Thoracic aorta (tissue), 2 donors: ENCODE results near the gene TMEM233. TPM values are rescaled to one million over a fixed set of nuclear protein-coding genes. Genes with fewer than 3 reads are reported as not detected.
"Not testable (repeated sequence)": the region's sequence is repeated elsewhere in the genome, so short reads cannot be mapped to it uniquely, and the experiment has no call there.

ENCODE experiments used
- ATAC-seq: fragments of 150-250 bp; one replicate; pipeline ENCODE4 v1.8.0; 2017; ENCODE audit warnings: low read depth; ENCODE audit not compliant: insufficient number of reproducible peaks, low FRiP score
- DNase-seq: peaks from one replicate; pipeline ENCODE4 v3.0.0-alpha.2; 2020; ENCODE audit warnings: low spot score
- H3K27ac ChIP-seq, 2 donors: fragments of 200-600 bp; sonication (generic); 1 replicate in 1 of 2; 2 replicates in 1 of 2; pipeline ENCODE4 v1.5.1; 2016; ENCODE audit warnings: mild to moderate bottlenecking in 2 of 2, moderate library complexity in 2 of 2
- H3K27me3 ChIP-seq: fragments of 200-600 bp; sonication (generic); replicated peaks from 2 replicates; pipeline ENCODE4 v1.6.0; 2016; ENCODE audit warnings: mild to moderate bottlenecking; ENCODE audit not compliant: insufficient read depth
- H3K36me3 ChIP-seq: fragments of 200-600 bp; sonication (generic); one replicate; pipeline ENCODE4 v1.5.1; 2016
- H3K4me1 ChIP-seq, 2 donors: fragments of 200-600 bp; sonication (generic); 1 replicate in 1 of 2; 2 replicates in 1 of 2; pipeline versions ENCODE4 v1.5.1 to v1.6.0; 2016; ENCODE audit warnings: low read depth in 2 of 2, mild to moderate bottlenecking in 1 of 2; ENCODE audit not compliant: control insufficient read depth in 1 of 2
- H3K4me3 ChIP-seq: fragments of 200-600 bp; sonication (generic); 2 replicates; pipeline ENCODE4 v1.5.1; 2016; ENCODE audit warnings: mild to moderate bottlenecking
- H3K9me3 ChIP-seq: fragments of 200-600 bp; sonication (generic); 2 replicates; pipeline ENCODE4 v1.5.1; 2016
- CTCF ChIP-seq: fragments of 200-600 bp; sonication (generic); IDR thresholded peaks from one replicate; pipeline ENCODE4 v1.5.1; 2019; ENCODE audit warnings: antibody characterized with exemption
- total RNA-seq, 2 donors: library from RNA; depleted of rRNA; stranded (reverse); fragments of >200 nt; gene quantifications; one replicate each; pipeline versions ENCODE4 v1.1.0 to v1.2.3, GENCODE V29; 2016

Gene TMEM233
- total RNA-seq, 2 donors from 2014 or later, result 2.7 TPM; not detected in 1

GRCh38 chr12:119603767-119604166 lies 10.2 kb downstream of the TMEM233 start:
- Histone ChIP-seq H3K36me3 (no peaks in the 10 kb centered on the region), H3K27me3 (no peaks in the 10 kb centered on the region), H3K4me3 (no peak overlapping the region), H3K9me3 (no peaks in the 10 kb centered on the region), H3K27ac (no peak overlapping the region), H3K4me1 (no peaks in the 10 kb centered on the region)
- DNase-seq (no peak), ATAC-seq (no peak)
- no peak for TF ChIP-seq CTCF

- no peak for TF ChIP-seq CTCF
- H3K4me3 ChIP-seq, result no peak overlapping the region
- ATAC-seq (no peak), DNase-seq (no peak)
- H3K27me3 ChIP-seq, result no peaks in the 10 kb centered on the region
- H3K36me3 ChIP-seq, result no peaks in the 10 kb centered on the region
- H3K4me1 ChIP-seq, result no peaks in the 10 kb centered on the region
- no peaks in the 10 kb centered on the region for H3K9me3 ChIP-seq
- no peak overlapping the region for H3K27ac ChIP-seq
Measured at GRCh38 chr12:119609358-119609757, 15.8 kb downstream of the TMEM233 start.

GRCh38 chr12:119613319-119613936 lies 19.9 kb downstream of the TMEM233 start:
- DNase-seq (no peak), ATAC-seq (no peak)
- no peak for TF ChIP-seq CTCF
- no peaks in the 10 kb centered on the region for H3K36me3 ChIP-seq
- H3K27ac ChIP-seq, result no peak overlapping the region
- H3K4me1 ChIP-seq, result no peaks in the 10 kb centered on the region
- H3K4me3 ChIP-seq, result no peak overlapping the region
- no peaks in the 10 kb centered on the region for H3K9me3 ChIP-seq
- no peaks in the 10 kb centered on the region for H3K27me3 ChIP-seq

DNA sequence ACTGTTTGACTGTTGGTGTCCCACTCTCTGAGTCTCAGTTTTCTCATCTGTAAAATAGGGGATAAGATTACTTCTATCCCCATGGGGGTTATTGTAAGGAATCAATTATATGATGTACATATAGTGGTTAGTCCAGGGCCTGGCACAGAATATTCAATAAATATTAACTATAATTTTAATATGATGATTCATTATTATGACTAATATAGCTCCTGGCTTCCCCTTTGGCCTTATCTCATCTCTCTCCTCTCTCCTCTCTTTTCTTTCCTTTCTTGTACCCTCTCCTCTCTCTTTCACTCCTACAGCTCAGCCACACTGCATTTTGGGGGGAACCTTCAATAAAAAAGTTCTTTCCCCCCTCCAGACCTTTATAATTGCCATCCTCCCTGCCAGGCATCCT lies 21.1 kb downstream of the TMEM233 start:
- no peaks in the 10 kb centered on the region for H3K4me1 ChIP-seq
- no peak overlapping the region for H3K4me3 ChIP-seq
- H3K27ac ChIP-seq, result no peak overlapping the region
- no peak for TF ChIP-seq CTCF
- H3K36me3 ChIP-seq, result no peaks in the 10 kb centered on the region
- H3K27me3 ChIP-seq, result no peaks in the 10 kb centered on the region
- DNase-seq, result no peak
- no peaks in the 10 kb centered on the region for H3K9me3 ChIP-seq
- no peak for ATAC-seq

DNA sequence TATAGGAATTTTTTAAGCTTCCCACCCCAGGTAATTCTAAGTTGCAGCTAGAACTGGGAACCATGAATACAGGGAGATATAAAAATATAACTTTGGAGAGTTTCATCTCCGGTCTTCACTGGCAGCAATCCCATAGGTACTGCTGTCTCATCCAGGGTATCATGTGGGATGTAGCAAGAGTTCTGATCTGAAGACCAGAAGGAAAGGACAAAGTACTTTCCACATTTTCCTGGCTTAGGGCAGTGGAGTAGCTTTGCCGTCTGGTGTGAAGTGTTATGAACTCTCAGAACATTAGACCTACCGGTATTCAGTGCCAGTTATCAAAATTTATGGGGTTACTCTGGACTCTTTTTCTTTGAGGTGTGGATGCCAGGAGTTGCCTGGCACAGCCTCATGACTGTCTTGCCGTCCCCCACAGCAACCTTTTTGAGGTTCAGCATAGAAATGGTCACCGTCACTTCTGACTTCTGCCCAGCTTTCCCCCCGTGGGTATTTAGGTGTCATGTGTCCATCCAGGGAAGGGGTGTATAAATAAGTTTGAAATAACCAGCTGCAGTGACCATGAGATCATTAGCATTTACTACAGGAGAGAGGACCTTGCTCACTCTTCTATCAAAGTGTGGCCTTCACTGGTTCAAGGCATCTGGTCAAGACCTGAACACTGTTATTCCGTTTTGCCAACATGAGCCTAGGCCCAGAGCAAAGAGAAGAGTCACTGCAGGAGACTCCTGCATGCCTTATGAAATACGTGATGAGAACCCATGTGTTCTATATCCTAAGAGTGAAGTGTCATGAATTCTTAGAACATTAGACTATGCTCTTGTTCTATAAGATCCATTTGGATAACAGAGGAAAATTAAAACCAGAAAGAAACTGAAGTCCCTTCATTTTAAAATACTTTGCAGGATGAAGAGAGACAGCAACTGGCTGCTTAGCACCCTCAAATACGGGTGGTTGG lies 22.2 kb downstream of the TMEM233 start:
- ATAC-seq, result no peak
- TF ChIP-seq CTCF, result no peak

DNA sequence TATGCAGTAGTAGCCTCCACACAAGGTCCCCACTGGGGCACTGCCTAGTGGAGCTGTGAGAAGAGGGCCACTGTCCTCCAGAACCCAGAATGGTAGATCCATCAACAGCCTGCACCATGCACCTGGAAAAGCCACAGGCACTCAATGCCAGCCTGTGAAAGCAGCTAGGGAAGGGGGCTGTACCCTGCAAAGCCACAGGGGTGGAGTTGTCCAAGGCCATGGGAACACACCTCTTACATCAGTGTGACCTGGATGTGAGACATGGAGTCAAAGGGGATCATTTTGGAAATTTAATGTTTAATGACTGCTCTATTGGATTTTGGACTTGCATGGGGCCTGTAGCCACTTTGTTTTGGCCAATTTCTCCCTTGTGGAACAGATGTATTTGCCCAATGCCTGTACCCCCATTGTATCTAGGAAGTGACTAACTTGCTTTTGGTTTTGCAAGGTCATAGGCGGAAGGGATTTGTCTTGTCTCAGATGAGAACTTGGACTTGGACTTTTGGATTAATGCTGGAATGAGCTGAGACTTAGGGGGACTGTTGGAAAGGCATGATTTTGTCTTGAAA lies 24.8 kb downstream of the TMEM233 start:
- not testable (repeated sequence) for H3K4me1 ChIP-seq, H3K27ac ChIP-seq, DNase-seq, ATAC-seq, H3K4me3 ChIP-seq, H3K27me3 ChIP-seq, H3K36me3 ChIP-seq, H3K9me3 ChIP-seq

More for the DNA sequence above, 22.2 kb downstream of the TMEM233 start:
- DNase-seq, result no peak
- H3K9me3 ChIP-seq, result no peaks in the 10 kb centered on the region
- H3K27me3 ChIP-seq, result no peaks in the 10 kb centered on the region
- H3K36me3 ChIP-seq, result no peaks in the 10 kb centered on the region
- no peaks in the 10 kb centered on the region for H3K4me1 ChIP-seq
- no peak overlapping the region for H3K27ac ChIP-seq
- no peak overlapping the region for H3K4me3 ChIP-seq
